Keratinocyte (primary cell): Measurements from ENCODE around the gene ERC2.

Source experiments
- EZH2 ChIP-seq: IDR thresholded peaks from one replicate; pipeline ENCODE4 v1.6.1; 2012; ENCODE audit warnings: inconsistent platforms, mild to moderate bottlenecking, low read length, moderate library complexity
- TF ChIP-seq, protein P1 (sequence below), 3 experiments: IDR thresholded peaks in 1 of 3; conservative IDR thresholded peaks in 1 of 3; optimal IDR thresholded peaks in 1 of 3; 2 replicates in 2 of 3; 3 replicates in 1 of 3; pipeline versions ENCODE3 to v1.5.1; 2011; ENCODE audit warnings: low read length in 3 of 3, mild to moderate bottlenecking in 3 of 3, moderate library complexity in 2 of 3, control low read depth in 1 of 3, inconsistent platforms in 1 of 3; ENCODE audit not compliant: insufficient read depth in 2 of 3; ENCODE audit errors: extremely low read depth in 1 of 3

- TF ChIP-seq EZH2 = no peak
- TF ChIP-seq, protein P1, sequence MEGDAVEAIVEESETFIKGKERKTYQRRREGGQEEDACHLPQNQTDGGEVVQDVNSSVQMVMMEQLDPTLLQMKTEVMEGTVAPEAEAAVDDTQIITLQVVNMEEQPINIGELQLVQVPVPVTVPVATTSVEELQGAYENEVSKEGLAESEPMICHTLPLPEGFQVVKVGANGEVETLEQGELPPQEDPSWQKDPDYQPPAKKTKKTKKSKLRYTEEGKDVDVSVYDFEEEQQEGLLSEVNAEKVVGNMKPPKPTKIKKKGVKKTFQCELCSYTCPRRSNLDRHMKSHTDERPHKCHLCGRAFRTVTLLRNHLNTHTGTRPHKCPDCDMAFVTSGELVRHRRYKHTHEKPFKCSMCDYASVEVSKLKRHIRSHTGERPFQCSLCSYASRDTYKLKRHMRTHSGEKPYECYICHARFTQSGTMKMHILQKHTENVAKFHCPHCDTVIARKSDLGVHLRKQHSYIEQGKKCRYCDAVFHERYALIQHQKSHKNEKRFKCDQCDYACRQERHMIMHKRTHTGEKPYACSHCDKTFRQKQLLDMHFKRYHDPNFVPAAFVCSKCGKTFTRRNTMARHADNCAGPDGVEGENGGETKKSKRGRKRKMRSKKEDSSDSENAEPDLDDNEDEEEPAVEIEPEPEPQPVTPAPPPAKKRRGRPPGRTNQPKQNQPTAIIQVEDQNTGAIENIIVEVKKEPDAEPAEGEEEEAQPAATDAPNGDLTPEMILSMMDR (optimal IDR thresholded peaks at IDR 0.05 in 1 of 3, IDR thresholded peaks at IDR 0.05 in 1 of 3, conservative IDR thresholded peaks at IDR 0.05 in 1 of 3; ENCODE audit: extremely low read depth in 1 of 3, insufficient read depth in 2 of 3, low read length in 3 of 3) = no peak
These were observed 663.8 kb downstream of the ERC2 start for GRCh38 chr3:55804170-55805095.
